Measurements from ENCODE around the gene MAN2A1.
"Not testable (repeated sequence)": the region's sequence is repeated elsewhere in the genome, so short reads cannot be mapped to it uniquely, and the experiment has no call there.

MAN2A1 gene

GRCh38 chr5:109857405-109858031 lies 167.8 kb downstream of the MAN2A1 start:
- no peak for FAIRE-seq

GRCh38 chr5:109859537-109859936 lies 169.8 kb downstream of the MAN2A1 start:
- FAIRE-seq = no peak
- no peak for DNase-seq (ENCODE audit: insufficient read length, low spot score)

More at GRCh38 chr5:109857405-109858031, 167.8 kb downstream of the MAN2A1 start:
- DNase-seq (ENCODE audit: insufficient read length, low spot score) = no peak

- FAIRE-seq (no peak), DNase-seq (ENCODE audit: insufficient read length, low spot score) (no peak)
These were observed 172.6 kb downstream of the MAN2A1 start for GRCh38 chr5:109862301-109862700.

GRCh38 chr5:109863752-109864151 lies 174.0 kb downstream of the MAN2A1 start:
- FAIRE-seq (no peak), DNase-seq (ENCODE audit: insufficient read length, low spot score) (no peak)

GRCh38 chr5:109865637-109866036 lies 175.9 kb downstream of the MAN2A1 start:
- DNase-seq (ENCODE audit: insufficient read length, low spot score) = no peak
- FAIRE-seq = no peak

GRCh38 chr5:109866051-109866450 lies 176.3 kb downstream of the MAN2A1 start:
- DNase-seq (ENCODE audit: insufficient read length, low spot score) (no peak), FAIRE-seq (no peak)

- no peak for DNase-seq (ENCODE audit: insufficient read length, low spot score)
- no peak for FAIRE-seq
These were observed 179.0 kb downstream of the MAN2A1 start for GRCh38 chr5:109868737-109869136.

- FAIRE-seq = no peak
- DNase-seq (ENCODE audit: insufficient read length, low spot score) = no peak
These were observed 184.0 kb downstream of the MAN2A1 start for GRCh38 chr5:109873687-109874086.

GRCh38 chr5:109874108-109874507 lies 184.4 kb downstream of the MAN2A1 start:
- no peak for FAIRE-seq
- DNase-seq (ENCODE audit: insufficient read length, low spot score) = no peak

GRCh38 chr5:109876030-109876725 lies 186.5 kb downstream of the MAN2A1 start:
- no peak for DNase-seq (ENCODE audit: insufficient read length, low spot score)
- no peak for FAIRE-seq

- FAIRE-seq = no peak
- no peak for DNase-seq (ENCODE audit: insufficient read length, low spot score)
These were observed 187.4 kb downstream of the MAN2A1 start for GRCh38 chr5:109876941-109877669.

- FAIRE-seq = no peak
These were observed 187.9 kb downstream of the MAN2A1 start for GRCh38 chr5:109877670-109878045.

GRCh38 chr5:109878887-109879286 lies 189.2 kb downstream of the MAN2A1 start:
- DNase-seq (ENCODE audit: insufficient read length, low spot score) = no peak
- no peak for FAIRE-seq

More at GRCh38 chr5:109877670-109878045, 187.9 kb downstream of the MAN2A1 start:
- DNase-seq (ENCODE audit: insufficient read length, low spot score) = no peak

- FAIRE-seq (no peak), DNase-seq (ENCODE audit: insufficient read length, low spot score) (no peak)
These were observed 191.4 kb downstream of the MAN2A1 start for GRCh38 chr5:109880907-109881685.

- DNase-seq (ENCODE audit: insufficient read length, low spot score) (no peak), FAIRE-seq (no peak)
These were observed 192.8 kb downstream of the MAN2A1 start for GRCh38 chr5:109882546-109882945.

- DNase-seq (ENCODE audit: insufficient read length, low spot score) = no peak
- FAIRE-seq = no peak
These were observed 194.9 kb downstream of the MAN2A1 start for GRCh38 chr5:109884676-109885075.

GRCh38 chr5:109885205-109885604 lies 195.5 kb downstream of the MAN2A1 start:
- FAIRE-seq (no peak), DNase-seq (ENCODE audit: insufficient read length, low spot score) (no peak)

- FAIRE-seq (no peak), DNase-seq (ENCODE audit: insufficient read length, low spot score) (no peak)
These were observed 199.3 kb downstream of the MAN2A1 start for GRCh38 chr5:109888989-109889388.

- FAIRE-seq; DNase-seq (ENCODE audit: insufficient read length, low spot score): not testable (repeated sequence)
These were observed 203.5 kb downstream of the MAN2A1 start for GRCh38 chr5:109893271-109893670.

GRCh38 chr5:109898269-109899162 lies 208.8 kb downstream of the MAN2A1 start:
- DNase-seq (ENCODE audit: insufficient read length, low spot score) (no peak), FAIRE-seq (no peak)

Data from GM19239 (cell line).